ENCODE measurements around the gene CCL18. TPM values are rescaled to one million over a fixed set of nuclear protein-coding genes. Genes with fewer than 3 reads are reported as not detected.

Gene CCL18
- total and polyA plus RNA-seq, 9 of the 15 experiments (the other 6 are each of a cell fraction or from before 2014, with no cell fraction given), result not detected

- FAIRE-seq (no peak), DNase-seq (ENCODE audit: extremely low read depth in 1 of 4, low spot score in 3 of 4) (no peak), ATAC-seq (no peak)
- POLR2A ChIA-PET, result no interaction called here
- H3K4me2 ChIP-seq (ENCODE audit: insufficient read depth, low read length), result no peak overlapping the region
- in situ Hi-C loops (cut with MboI), result no loop called here
- CTCF ChIA-PET (ENCODE audit: low intra/inter-chr PET ratio), result no interaction called here
- H3K9me3 ChIP-seq (replicated peaks; ENCODE audit: control insufficient read depth, insufficient read depth, low read depth, low read length), result no peaks in the 10 kb centered on the region
- no peak overlapping the region for H3K4me3 ChIP-seq
- BruUV-seq (replicated peaks), result no TSS peak
- no peaks in the 10 kb centered on the region; a peak in 1 of 5 replicates for H3K4me1 ChIP-seq (replicated peaks in 1 of 2; ENCODE audit: control insufficient read depth in 2 of 2, insufficient read depth in 2 of 2, low read length in 2 of 2)
- no peaks in the 10 kb centered on the region for H3K79me2 ChIP-seq (ENCODE audit: control insufficient read depth, insufficient read depth, low read length)
- H3K27me3 ChIP-seq (ENCODE audit: control insufficient read depth in 2 of 2, insufficient read depth in 2 of 2, low read length in 2 of 2), result peaks cover 0 to 6% of the 10 kb centered on the region in 2 experiments; a peak in 3 of 5 replicates
- no peaks in the 10 kb centered on the region for H3K36me3 ChIP-seq (ENCODE audit: control insufficient read depth, insufficient read depth, low read length)
- H3K9ac ChIP-seq (ENCODE audit: insufficient read depth in 1 of 2, low read depth in 2 of 2, low read length in 2 of 2), result no peak overlapping the region
- no peak overlapping the region for H2AFZ ChIP-seq (ENCODE audit: low read depth, low read length)
- H3K9me1 ChIP-seq (ENCODE audit: control insufficient read depth, insufficient read depth, low read length), result no peaks in the 10 kb centered on the region
- intact Hi-C loops (cut with micrococcal nuclease), result no loop called here
- H3K27ac ChIP-seq (ENCODE audit: extremely low read depth, low read depth, low read length), result no peak overlapping the region
- H4K20me1 ChIP-seq (replicated peaks; ENCODE audit: control insufficient read depth, insufficient read depth, low read length), result 0 out of 2 replicates have a peak, but pooled peaks cover 3% of the 10 kb centered on the region
- WGBS (ENCODE audit: insufficient coverage, low coverage, missing lambda C conversion rate), result 0% methylated on average over 2 of the region's 2 CpGs
- no peak for TF ChIP-seq ARID3A (IDR thresholded peaks at IDR 0.05; ENCODE audit: borderline replicate concordance, low read depth, low read length)
- TF ChIP-seq MYBL2 (IDR thresholded peaks at IDR 0.05; ENCODE audit: low read depth), result no peak
- TF ChIP-seq MYBL2 (CRISPR knock-in tag; IDR thresholded peaks at IDR 0.05; ENCODE audit: borderline replicate concordance), result no peak
- no peak for TF ChIP-seq HNRNPUL1 (IDR thresholded peaks at IDR 0.05; ENCODE audit: low read length)
- no peak for TF ChIP-seq ZBTB17 (CRISPR knock-in tag; IDR thresholded peaks at IDR 0.05)
- no peak for TF ChIP-seq ZNF175 (CRISPR knock-in tag; IDR thresholded peaks at IDR 0.05; ENCODE audit: low read depth)
- TF ChIP-seq TSHZ1 (CRISPR knock-in tag; IDR thresholded peaks at IDR 0.05), result no peak
- no peak for TF ChIP-seq KDM2B (CRISPR knock-in tag; IDR thresholded peaks at IDR 0.05)
- no peak for TF ChIP-seq MCM7 (IDR thresholded peaks at IDR 0.05)
- no peak for TF ChIP-seq KLF13 (tag; IDR thresholded peaks at IDR 0.05; ENCODE audit: borderline replicate concordance, low read depth)
- no peak for TF ChIP-seq ZBTB49 (CRISPR knock-in tag; IDR thresholded peaks at IDR 0.05; ENCODE audit: borderline replicate concordance)
- no peak for TF ChIP-seq RUNX1 (IDR thresholded peaks at IDR 0.05; ENCODE audit: low read depth)
- TF ChIP-seq TARDBP (IDR thresholded peaks at IDR 0.05), result no peak
- TF ChIP-seq POLR2H (tag; IDR thresholded peaks at IDR 0.05; ENCODE audit: low read depth), result no peak
- TF ChIP-seq E2F3 (CRISPR knock-in tag; IDR thresholded peaks at IDR 0.05), result no peak
Observed at GRCh38 chr17:36016555-36016954, 47.5 kb upstream of the CCL18 start.
